GM21526 (cell line): ENCODE data around the gene ZNF724.
"Not testable (repeated sequence)": the region's sequence is repeated elsewhere in the genome, so short reads cannot be mapped to it uniquely, and the experiment has no call there.

Source experiments
- ATAC-seq: cut with Tn5 transposase; IDR thresholded peaks from one replicate; pipeline ENCODE4 v1.9.1; 2021; ENCODE audit warnings: moderate library complexity; ENCODE audit not compliant: unreplicated experiment, low FRiP score

ZNF724 gene

GRCh38 chr19:23254141-23254910, 4.1 kb upstream of the ZNF724 start:
- ATAC-seq: no peak

GRCh38 chr19:23253256-23253655, 3.1 kb upstream of the ZNF724 start:
- not testable (repeated sequence) for ATAC-seq

- no peak for ATAC-seq
Measured at GRCh38 chr19:23241419-23241818, 8.8 kb downstream of the ZNF724 start.

- no peak for ATAC-seq
Measured at GRCh38 chr19:23222998-23223652, 27.1 kb downstream of the ZNF724 start.

GRCh38 chr19:23203841-23204344, 46.3 kb downstream of the ZNF724 start:
- no peak for ATAC-seq

GRCh38 chr19:23190341-23190740, 59.9 kb downstream of the ZNF724 start:
- no peak for ATAC-seq

GRCh38 chr19:23183251-23183650, 66.9 kb downstream of the ZNF724 start:
- ATAC-seq: no peak
